Measurements from ENCODE around the gene KCNT1.

Gene KCNT1

GRCh38 chr9:135747311-135747710 is 45.3 kb downstream of the KCNT1 start:
- no peak for DNase-seq (ENCODE audit: low read depth)

- DNase-seq (ENCODE audit: low read depth), result no peak
Measured at GRCh38 chr9:135748676-135749075, 46.7 kb downstream of the KCNT1 start.

- no peak for DNase-seq (ENCODE audit: low read depth)
Measured at GRCh38 chr9:135749171-135750045, 47.4 kb downstream of the KCNT1 start.

GRCh38 chr9:135750786-135751185 is 48.8 kb downstream of the KCNT1 start:
- no peak for DNase-seq (ENCODE audit: low read depth)

GRCh38 chr9:135751501-135751900 is 49.5 kb downstream of the KCNT1 start:
- no peak for DNase-seq (ENCODE audit: low read depth)

- DNase-seq (ENCODE audit: low read depth), result no peak
Measured at GRCh38 chr9:135752281-135753204, 50.6 kb downstream of the KCNT1 start.

GRCh38 chr9:135753391-135754105 is 51.6 kb downstream of the KCNT1 start:
- DNase-seq (ENCODE audit: low read depth), result no peak

- no peak for DNase-seq (ENCODE audit: low read depth)
Measured at GRCh38 chr9:135756576-135756975, 54.6 kb downstream of the KCNT1 start.

- DNase-seq (ENCODE audit: low read depth), result no peak
Measured at GRCh38 chr9:135757356-135757755, 55.4 kb downstream of the KCNT1 start.

GRCh38 chr9:135758056-135758455 is 56.1 kb downstream of the KCNT1 start:
- DNase-seq (ENCODE audit: low read depth), result no peak

- no peak for DNase-seq (ENCODE audit: low read depth)
Measured at GRCh38 chr9:135758870-135759269, 56.9 kb downstream of the KCNT1 start.

- DNase-seq (ENCODE audit: low read depth), result no peak
Measured at GRCh38 chr9:135759676-135760300, 57.8 kb downstream of the KCNT1 start.

GRCh38 chr9:135760465-135760864 is 58.5 kb downstream of the KCNT1 start:
- no peak for DNase-seq (ENCODE audit: low read depth)

GRCh38 chr9:135761150-135761844 is 59.3 kb downstream of the KCNT1 start:
- no peak for DNase-seq (ENCODE audit: low read depth)

GRCh38 chr9:135761845-135762168 is 59.8 kb downstream of the KCNT1 start:
- no peak for DNase-seq (ENCODE audit: low read depth)

GRCh38 chr9:135762921-135763320 is 60.9 kb downstream of the KCNT1 start:
- DNase-seq (ENCODE audit: low read depth), result no peak

GRCh38 chr9:135763716-135764446 is 61.9 kb downstream of the KCNT1 start:
- DNase-seq (ENCODE audit: low read depth), result no peak

GRCh38 chr9:135764731-135765130 is 62.7 kb downstream of the KCNT1 start:
- no peak for DNase-seq (ENCODE audit: low read depth)

- no peak for DNase-seq (ENCODE audit: low read depth)
Measured at GRCh38 chr9:135765416-135765815, 63.4 kb downstream of the KCNT1 start.

GRCh38 chr9:135766251-135766650 is 64.3 kb downstream of the KCNT1 start:
- no peak for DNase-seq (ENCODE audit: low read depth)

- DNase-seq (ENCODE audit: low read depth), result no peak
Measured at GRCh38 chr9:135766707-135767106, 64.7 kb downstream of the KCNT1 start.
